H9 (cell line): ENCODE measurements around the gene CISD1. TPM values are rescaled to one million over a fixed set of nuclear protein-coding genes. Genes with fewer than 3 reads are reported as not detected.

ENCODE experiments used
- DNase-seq: peaks from one replicate; pipeline ENCODE4 v3.0.0-alpha.2; 2017
- H2AFZ ChIP-seq: one replicate; pipeline ENCODE4 v1.6.1; 2013; ENCODE audit warnings: mild to moderate bottlenecking, low read length, control low read depth, moderate library complexity
- H2AK5ac ChIP-seq: 2 replicates; pipeline ENCODE4 v1.6.1; 2013; ENCODE audit warnings: low read length, control low read depth, mixed read lengths; ENCODE audit not compliant: insufficient read length
- H2BK120ac ChIP-seq: one replicate; pipeline ENCODE4 v1.6.1; 2013; ENCODE audit warnings: low read depth, mild to moderate bottlenecking, low read length, control low read depth, inconsistent platforms; ENCODE audit not compliant: poor library complexity, severe bottlenecking
- H2BK12ac ChIP-seq: 2 replicates; pipeline ENCODE4 v1.6.1; 2013; ENCODE audit warnings: low read length, control low read depth, mixed read lengths, low read depth; ENCODE audit not compliant: insufficient read length
- H2BK15ac ChIP-seq: 2 replicates; pipeline ENCODE4 v1.6.1; 2013; ENCODE audit warnings: low read depth, low read length, control low read depth
- H2BK20ac ChIP-seq: one replicate; pipeline ENCODE4 v1.6.1; 2013; ENCODE audit warnings: low read depth, mild to moderate bottlenecking, low read length, control low read depth, inconsistent platforms; ENCODE audit not compliant: poor library complexity, severe bottlenecking
- H2BK5ac ChIP-seq: 2 replicates; pipeline ENCODE4 v1.6.1; 2013; ENCODE audit warnings: low read length, control low read depth, mixed read lengths; ENCODE audit not compliant: insufficient read length
- H3K14ac ChIP-seq: 2 replicates; pipeline ENCODE4 v1.6.1; 2013; ENCODE audit warnings: low read length, control low read depth; ENCODE audit not compliant: insufficient read depth
- H3K18ac ChIP-seq: 2 replicates; pipeline ENCODE4 v1.6.1; 2013; ENCODE audit warnings: low read depth, mild to moderate bottlenecking, mixed read lengths, low read length, control low read depth; ENCODE audit not compliant: insufficient read length
- H3K23ac ChIP-seq: 2 replicates; pipeline ENCODE4 v1.6.1; 2013; ENCODE audit warnings: low read length, control low read depth, mixed read lengths, low read depth; ENCODE audit not compliant: insufficient read length
- H3K23me2 ChIP-seq: 2 replicates; pipeline ENCODE4 v1.6.1; 2013; ENCODE audit warnings: low read depth, mild to moderate bottlenecking, mixed read lengths, low read length, control low read depth; ENCODE audit not compliant: insufficient read length, poor library complexity, severe bottlenecking
- H3K27ac ChIP-seq: 2 replicates; pipeline ENCODE4 v1.5.1; 2013; ENCODE audit warnings: low read length, control low read depth, mixed read lengths, low read depth; ENCODE audit not compliant: insufficient read length
- H3K27me3 ChIP-seq: 2 replicates; pipeline ENCODE4 v1.6.1; 2013; ENCODE audit warnings: low read length, control low read depth, inconsistent platforms; ENCODE audit not compliant: insufficient read depth
- H3K4ac ChIP-seq: 2 replicates; pipeline ENCODE4 v1.6.1; 2013; ENCODE audit warnings: low read depth, mild to moderate bottlenecking, control low read depth, inconsistent platforms, low read length, moderate library complexity
- H3K4me1 ChIP-seq: 2 replicates; pipeline ENCODE4 v1.6.1; 2013; ENCODE audit warnings: low read length, control low read depth, inconsistent platforms; ENCODE audit not compliant: insufficient read depth
- H3K4me2 ChIP-seq: 2 replicates; pipeline ENCODE4 v1.6.1; 2013; ENCODE audit warnings: low read length, control low read depth, mixed read lengths; ENCODE audit not compliant: insufficient read length, insufficient read depth
- H3K56ac ChIP-seq: 2 replicates; pipeline ENCODE4 v1.6.1; 2013; ENCODE audit warnings: low read depth, mild to moderate bottlenecking, mixed read lengths, low read length, control low read depth; ENCODE audit not compliant: insufficient read length
- H3K79me1 ChIP-seq: 2 replicates; pipeline ENCODE4 v1.6.1; 2013; ENCODE audit warnings: low read depth, mild to moderate bottlenecking, moderate library complexity, low read length, control low read depth, inconsistent platforms; ENCODE audit not compliant: insufficient read depth, poor library complexity, severe bottlenecking
- H3K79me2 ChIP-seq: 2 replicates; pipeline ENCODE4 v1.6.1; 2013; ENCODE audit warnings: low read length, control low read depth, inconsistent platforms; ENCODE audit not compliant: insufficient read depth
- H3K9ac ChIP-seq: 2 replicates; pipeline ENCODE4 v1.6.1; 2013; ENCODE audit warnings: low read length, control low read depth, mixed read lengths; ENCODE audit not compliant: insufficient read length; ENCODE audit errors: extremely low read depth
- H3K9me3 ChIP-seq: one replicate; pipeline ENCODE4 v1.6.1; 2013; ENCODE audit warnings: low read depth, low read length, inconsistent platforms; ENCODE audit not compliant: control insufficient read depth
- H3T11ph ChIP-seq: one replicate; pipeline ENCODE4 v1.6.1; 2013; ENCODE audit warnings: mild to moderate bottlenecking, low read length, control low read depth, inconsistent platforms
- H4K20me1 ChIP-seq: one replicate; pipeline ENCODE4 v1.6.1; 2013; ENCODE audit not compliant: control insufficient read depth, insufficient read length, insufficient read depth
- H4K5ac ChIP-seq: 2 replicates; pipeline ENCODE4 v1.6.1; 2013; ENCODE audit warnings: low read depth, mild to moderate bottlenecking, mixed read lengths, low read length, control low read depth; ENCODE audit not compliant: insufficient read length
- H4K8ac ChIP-seq: replicated peaks from 2 replicates; pipeline ENCODE4 v1.6.1; 2013; ENCODE audit warnings: low read length, control low read depth, mixed read lengths, low read depth; ENCODE audit not compliant: insufficient read length
- H4K91ac ChIP-seq: 2 replicates; pipeline ENCODE4 v1.6.1; 2013; ENCODE audit warnings: low read depth, mild to moderate bottlenecking, moderate library complexity, mixed read lengths, low read length, control low read depth; ENCODE audit not compliant: insufficient read length
- H3K27ac Mint-ChIP-seq, 3 experiments: 2 replicates in 2 of 3; 3 replicates in 1 of 3; pipeline ENCODE4 v1.8.0; 2020 to 2021; ENCODE audit warnings: mixed read lengths in 3 of 3, mild to moderate bottlenecking in 1 of 3, moderate library complexity in 1 of 3
- H3K27me3 Mint-ChIP-seq: 2 replicates; pipeline ENCODE4 v1.8.0; 2021; ENCODE audit warnings: low read depth, mild to moderate bottlenecking, moderate library complexity, mixed read lengths
- H3K36me3 Mint-ChIP-seq, 3 experiments: 2 replicates in 2 of 3; 3 replicates in 1 of 3; pipeline ENCODE4 v1.8.0; 2020 to 2021; ENCODE audit warnings: low read depth in 3 of 3, mixed read lengths in 3 of 3; ENCODE audit not compliant: insufficient read depth in 1 of 3
- H3K4me1 Mint-ChIP-seq, 2 experiments: 2 replicates each; pipeline ENCODE4 v1.8.0; 2020; ENCODE audit warnings: mixed read lengths in 2 of 2
- H3K4me3 Mint-ChIP-seq, 2 experiments: 2 replicates in 1 of 2; 3 replicates in 1 of 2; pipeline ENCODE4 v1.8.0; 2020 to 2021; ENCODE audit warnings: mild to moderate bottlenecking in 2 of 2, mixed read lengths in 2 of 2, moderate library complexity in 1 of 2
- H3K9me3 Mint-ChIP-seq, 2 experiments: 2 replicates in 1 of 2; 3 replicates in 1 of 2; pipeline ENCODE4 v1.8.0; 2020; ENCODE audit warnings: mild to moderate bottlenecking in 2 of 2, mixed read lengths in 2 of 2, moderate library complexity in 1 of 2
- CTCF ChIP-seq: fragments of 200-600 bp; sonication (generic); conservative IDR thresholded peaks from 3 replicates; pipeline ENCODE4 v1.8.0; 2021; ENCODE audit warnings: antibody characterized with exemption, mild to moderate bottlenecking
- WGBS: extraction: QIAGEN DNeasy Blood & Tissue Kit; methylation state at CpG from one replicate; pipeline ENCODE4 v1.1.7; 2013; ENCODE audit warnings: missing lambda C conversion rate, low lambda C conversion rate, mixed read lengths; ENCODE audit not compliant: insufficient read length; ENCODE audit errors: extremely low coverage; 5-methylcytosine and 5-hydroxymethylcytosine counted together
- total RNA-seq: library from RNA; stranded (reverse); gene quantifications from 2 replicates; pipeline ENCODE4 v1.2.1, GENCODE V29; 2021

The CISD1 gene
- total RNA-seq, 1 experiment from 2014 or later = 42.0 TPM

- H3K9ac ChIP-seq = no peak overlapping the region
- H4K8ac ChIP-seq = no peak overlapping the region
- no peak overlapping the region for H3K18ac ChIP-seq
- H3K4me1 Mint-ChIP-seq = no peaks in the 10 kb centered on the region
- H3K27me3 Mint-ChIP-seq = no peaks in the 10 kb centered on the region
- TF ChIP-seq CTCF = no peak
- H3K79me2 ChIP-seq = no peaks in the 10 kb centered on the region
- no peak overlapping the region for H4K91ac ChIP-seq
- H3K14ac ChIP-seq = no peak overlapping the region
- H2BK12ac ChIP-seq = no peak overlapping the region
- H3K27ac Mint-ChIP-seq = no peak overlapping the region
- H2AFZ ChIP-seq = no peak overlapping the region
- no peak overlapping the region for H4K5ac ChIP-seq
- no peaks in the 10 kb centered on the region for H3K23me2 ChIP-seq
- DNase-seq = no peak
- H3K4me2 ChIP-seq = no peak overlapping the region
- no CpG with 5 or more reads among the region's 1 CpG for WGBS
- no peaks in the 10 kb centered on the region for H3K36me3 Mint-ChIP-seq
- H2BK120ac ChIP-seq = no peak overlapping the region
- no peaks in the 10 kb centered on the region for H3K27me3 ChIP-seq
- H3K4me1 ChIP-seq = no peaks in the 10 kb centered on the region
- no peak overlapping the region for H3K23ac ChIP-seq
- no peak overlapping the region for H2BK15ac ChIP-seq
- no peaks in the 10 kb centered on the region for H4K20me1 ChIP-seq
- no peaks in the 10 kb centered on the region for H3K79me1 ChIP-seq
- no peak overlapping the region for H3K56ac ChIP-seq
- no peak overlapping the region for H2BK20ac ChIP-seq
- no peak overlapping the region for H3K4me3 Mint-ChIP-seq
- H3K27ac ChIP-seq = no peak overlapping the region
- no peaks in the 10 kb centered on the region for H3K9me3 ChIP-seq
- no peaks in the 10 kb centered on the region for H3K9me3 Mint-ChIP-seq
- H2BK5ac ChIP-seq = no peak overlapping the region
- no peak overlapping the region for H3K4ac ChIP-seq
- no peak overlapping the region for H2AK5ac ChIP-seq
- no peak overlapping the region for H3T11ph ChIP-seq
These were observed 50.6 kb downstream of the CISD1 start for GRCh38 chr10:58319599-58319998.
